ENCODE data around the gene ZBTB5. TPM values are rescaled to one million over a fixed set of nuclear protein-coding genes. Genes with fewer than 3 reads are reported as not detected.

ZBTB5 gene
- total RNA-seq, 1 experiment from 2014 or later = 30.6 TPM

- CTCF ChIA-PET = interaction anchor here (1.0 kb wide), 1 partner anchor 49 kb away, joined by 3 read pairs; no protein-coding TSS in a partner anchor
- Histone ChIP-seq H3K4me3 (ENCODE audit: low read depth in 2 of 2, low read length in 2 of 2) (peak overlapping the region; percentile 80 to 81), H3K36me3 (ENCODE audit: control insufficient read depth, insufficient read depth, low read length) (no peaks in the 10 kb centered on the region; the same call in none of the 2 replicates), H3K27ac (ENCODE audit: low read length) (peak overlapping the region; percentile 98), H3K27me3 (ENCODE audit: control insufficient read depth, insufficient read depth, low read length) (no peaks in the 10 kb centered on the region), H3K4me1 (ENCODE audit: control insufficient read depth, insufficient read depth, low read length) (peaks cover 15% of the 10 kb centered on the region), H3K9me3 (ENCODE audit: control insufficient read depth, insufficient read depth, low read depth, low read length) (no peaks in the 10 kb centered on the region)
- BruUV-seq (replicated peaks) = TSS peak; percentile 76
- in situ Hi-C loops (cut with HindIII; ENCODE audit: low pct_unique_long_range_greater_than_20kb, low sequenced_read_pairs) = no loop called here
- intact Hi-C loops (cut with micrococcal nuclease; ENCODE audit: unreplicated experiment) = no loop called here
- POLR2A ChIA-PET = interaction anchor here (0.7 to 1.9 kb wide), 2 partner anchors 39 to 430 kb away, joined by 3 to 8 read pairs; partner anchors contain the start of gene PAX5
- no peak for ATAC-seq
- DNase-seq (ENCODE audit: low read depth, low spot score) = no peak
- TF ChIP-seq TCF7L2 (IDR thresholded peaks at IDR 0.05; ENCODE audit: low read depth, low read length) = no peak
- TF ChIP-seq CTCF (IDR thresholded peaks at IDR 0.05) = no peak
- no peak for TF ChIP-seq SIN3A (IDR thresholded peaks at IDR 0.05; ENCODE audit: borderline replicate concordance, insufficient read depth, low read depth, low read length)
- TF ChIP-seq POLR2AphosphoS5 (IDR thresholded peaks at IDR 0.05; ENCODE audit: low read depth, low read length) = no peak
- TF ChIP-seq, protein P1, sequence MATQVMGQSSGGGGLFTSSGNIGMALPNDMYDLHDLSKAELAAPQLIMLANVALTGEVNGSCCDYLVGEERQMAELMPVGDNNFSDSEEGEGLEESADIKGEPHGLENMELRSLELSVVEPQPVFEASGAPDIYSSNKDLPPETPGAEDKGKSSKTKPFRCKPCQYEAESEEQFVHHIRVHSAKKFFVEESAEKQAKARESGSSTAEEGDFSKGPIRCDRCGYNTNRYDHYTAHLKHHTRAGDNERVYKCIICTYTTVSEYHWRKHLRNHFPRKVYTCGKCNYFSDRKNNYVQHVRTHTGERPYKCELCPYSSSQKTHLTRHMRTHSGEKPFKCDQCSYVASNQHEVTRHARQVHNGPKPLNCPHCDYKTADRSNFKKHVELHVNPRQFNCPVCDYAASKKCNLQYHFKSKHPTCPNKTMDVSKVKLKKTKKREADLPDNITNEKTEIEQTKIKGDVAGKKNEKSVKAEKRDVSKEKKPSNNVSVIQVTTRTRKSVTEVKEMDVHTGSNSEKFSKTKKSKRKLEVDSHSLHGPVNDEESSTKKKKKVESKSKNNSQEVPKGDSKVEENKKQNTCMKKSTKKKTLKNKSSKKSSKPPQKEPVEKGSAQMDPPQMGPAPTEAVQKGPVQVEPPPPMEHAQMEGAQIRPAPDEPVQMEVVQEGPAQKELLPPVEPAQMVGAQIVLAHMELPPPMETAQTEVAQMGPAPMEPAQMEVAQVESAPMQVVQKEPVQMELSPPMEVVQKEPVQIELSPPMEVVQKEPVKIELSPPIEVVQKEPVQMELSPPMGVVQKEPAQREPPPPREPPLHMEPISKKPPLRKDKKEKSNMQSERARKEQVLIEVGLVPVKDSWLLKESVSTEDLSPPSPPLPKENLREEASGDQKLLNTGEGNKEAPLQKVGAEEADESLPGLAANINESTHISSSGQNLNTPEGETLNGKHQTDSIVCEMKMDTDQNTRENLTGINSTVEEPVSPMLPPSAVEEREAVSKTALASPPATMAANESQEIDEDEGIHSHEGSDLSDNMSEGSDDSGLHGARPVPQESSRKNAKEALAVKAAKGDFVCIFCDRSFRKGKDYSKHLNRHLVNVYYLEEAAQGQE (IDR thresholded peaks at IDR 0.05; ENCODE audit: insufficient read depth in 1 of 2, low read depth in 2 of 2, low read length in 1 of 2) = no peak
Observed at GRCh38 chr9:37464006-37464405, 1.2 kb downstream of the ZBTB5 start.

GRCh38 chr9:37456817-37457216 lies 8.4 kb downstream of the ZBTB5 start:
- peaks cover 41% of the 10 kb centered on the region for H3K4me1 ChIP-seq (ENCODE audit: control insufficient read depth, insufficient read depth, low read length)
- BruUV-seq (replicated peaks) = no TSS peak
- H3K9me3 ChIP-seq (ENCODE audit: control insufficient read depth, insufficient read depth, low read depth, low read length) = no peaks in the 10 kb centered on the region
- no peak for TF ChIP-seq CTCF (IDR thresholded peaks at IDR 0.05)
- no peak for TF ChIP-seq TCF7L2 (IDR thresholded peaks at IDR 0.05; ENCODE audit: low read depth, low read length)
- TF ChIP-seq, protein P1 (IDR thresholded peaks at IDR 0.05; ENCODE audit: insufficient read depth in 1 of 2, low read depth in 2 of 2, low read length in 1 of 2) = no peak
- TF ChIP-seq SIN3A (IDR thresholded peaks at IDR 0.05; ENCODE audit: borderline replicate concordance, insufficient read depth, low read depth, low read length) = no peak
- no peak for TF ChIP-seq POLR2AphosphoS5 (IDR thresholded peaks at IDR 0.05; ENCODE audit: low read depth, low read length)
- intact Hi-C loops (cut with micrococcal nuclease; ENCODE audit: unreplicated experiment) (no loop called here), in situ Hi-C loops (cut with HindIII; ENCODE audit: low pct_unique_long_range_greater_than_20kb, low sequenced_read_pairs) (no loop called here)
- no peak for ATAC-seq
- DNase-seq (ENCODE audit: low read depth, low spot score) = no peak
- no peak overlapping the region for H3K27ac ChIP-seq (ENCODE audit: low read length)
- CTCF ChIA-PET = no interaction called here
- no peaks in the 10 kb centered on the region for H3K27me3 ChIP-seq (ENCODE audit: control insufficient read depth, insufficient read depth, low read length)
- no peak overlapping the region for H3K4me3 ChIP-seq (ENCODE audit: low read depth in 2 of 2, low read length in 2 of 2)
- peaks cover 2% of the 10 kb centered on the region; the same call in 1 of the 2 replicates for H3K36me3 ChIP-seq (ENCODE audit: control insufficient read depth, insufficient read depth, low read length)
- POLR2A ChIA-PET = interaction anchor here (0.6 to 1.0 kb wide), 2 partner anchors 8 to 57 kb away, joined by 3 to 7 read pairs; partner anchors contain the start of gene ZBTB5
